ENCODE data around the gene GPR89B.
"Not testable (repeated sequence)": the region's sequence is repeated elsewhere in the genome, so short reads cannot be mapped to it uniquely, and the experiment has no call there.

Gene GPR89B

DNA sequence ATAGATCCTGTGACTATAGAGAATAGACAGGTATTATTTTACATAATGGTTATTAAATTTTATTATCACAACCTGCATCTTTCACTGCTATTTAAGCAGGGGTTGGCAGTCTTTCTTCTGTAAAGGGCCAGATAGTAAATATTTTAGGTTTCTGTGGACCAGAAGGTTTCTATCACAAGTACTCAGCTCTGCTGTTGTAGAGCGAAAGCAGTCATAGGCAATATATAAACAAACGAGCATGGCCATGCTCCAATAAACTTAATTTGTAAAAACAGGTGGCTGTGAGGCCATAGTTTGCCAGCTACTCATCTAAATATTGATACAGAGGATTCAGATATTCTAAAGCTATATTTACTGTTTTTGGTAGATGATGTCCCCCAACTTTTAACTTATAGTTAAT lies 12.2 kb downstream of the GPR89B start:
- DNase-seq (ENCODE audit: low read depth, low spot score): not testable (repeated sequence)

DNA sequence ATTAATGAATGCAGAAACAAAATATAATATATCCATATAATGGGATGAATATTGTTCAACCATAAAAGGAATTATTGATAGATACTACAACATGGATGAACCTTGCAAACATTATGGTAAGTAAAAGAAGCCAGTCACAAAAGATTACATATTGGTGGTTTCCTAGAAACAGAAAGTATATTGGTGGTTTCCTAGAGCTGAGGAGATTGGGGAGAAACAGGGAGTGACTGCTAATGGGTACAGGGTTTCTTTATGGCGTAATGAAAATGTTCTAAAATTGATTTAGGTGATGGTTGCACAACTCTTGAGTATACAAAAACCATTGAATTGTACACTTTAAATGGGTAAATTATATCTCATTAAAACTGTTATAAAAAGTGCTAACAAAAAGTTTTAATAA lies 14.3 kb downstream of the GPR89B start:
- not testable (repeated sequence) for DNase-seq (ENCODE audit: low read depth, low spot score)

DNA sequence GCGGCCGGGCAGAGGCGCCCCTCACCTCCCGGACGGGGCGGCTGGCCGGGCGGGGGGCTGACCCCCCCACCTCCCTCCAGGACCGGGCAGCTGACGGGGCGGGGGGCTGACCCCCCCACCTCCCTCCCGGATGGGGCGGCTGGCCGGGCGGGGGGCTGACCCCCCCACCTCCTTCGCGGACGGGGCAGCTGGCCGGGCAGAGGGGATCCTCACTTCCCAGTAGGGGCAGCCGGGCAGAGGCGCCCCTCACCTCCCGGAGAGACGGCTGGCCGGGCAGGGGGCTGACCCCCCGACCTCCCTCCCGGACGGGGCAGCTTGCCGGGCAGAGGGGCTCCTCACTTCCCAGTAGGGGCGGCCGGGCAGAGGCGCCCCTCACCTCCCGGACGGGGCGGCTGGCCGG lies 21.3 kb downstream of the GPR89B start:
- DNase-seq (ENCODE audit: low read depth, low spot score): not testable (repeated sequence)

DNA sequence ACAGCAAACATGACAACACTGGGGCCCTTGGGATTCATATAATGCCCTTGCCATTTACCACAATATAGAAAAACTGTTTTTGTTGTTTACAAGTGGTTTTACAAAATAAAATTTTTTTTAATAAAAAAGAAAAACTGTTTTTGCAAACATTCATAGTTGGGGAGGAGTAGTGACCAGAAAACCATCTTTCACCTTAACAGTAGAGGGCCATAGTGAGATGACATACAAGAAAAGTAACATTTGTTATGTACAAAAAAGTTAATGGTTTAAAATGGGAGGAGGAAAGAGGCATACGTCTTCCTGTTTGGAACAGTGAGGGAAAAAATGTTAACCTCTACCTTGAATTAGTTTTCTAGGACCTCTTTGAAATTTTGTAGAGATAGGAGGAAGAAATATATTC lies 30.7 kb downstream of the GPR89B start:
- DNase-seq (ENCODE audit: low read depth, low spot score): not testable (repeated sequence)

- DNase-seq (ENCODE audit: low read depth, low spot score): not testable (repeated sequence)
These were observed 31.5 kb downstream of the GPR89B start for GRCh38 chr1:147959680-147960079.

- DNase-seq (ENCODE audit: low read depth, low spot score): not testable (repeated sequence)
These were observed 36.4 kb downstream of the GPR89B start for GRCh38 chr1:147964575-147964974.

DNA sequence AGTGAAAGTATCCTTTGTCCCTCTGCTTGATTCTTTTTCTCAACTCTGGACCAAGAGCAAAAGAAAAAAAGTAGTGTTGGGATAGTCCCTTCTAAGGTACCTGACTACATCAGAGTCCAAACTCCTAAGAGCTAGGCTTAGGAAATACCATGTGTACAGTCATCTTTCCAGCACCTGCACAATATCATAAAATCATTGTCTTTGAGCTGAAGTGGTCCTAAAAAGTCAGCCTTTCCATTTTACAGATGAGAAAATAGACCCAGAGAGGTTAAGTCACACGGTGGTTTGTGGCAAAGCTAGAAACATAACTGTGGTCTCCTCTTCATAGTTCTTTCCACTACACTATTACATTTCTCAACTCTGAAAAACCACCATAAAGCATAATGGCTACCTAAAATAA lies 38.4 kb downstream of the GPR89B start:
- not testable (repeated sequence) for DNase-seq (ENCODE audit: low read depth, low spot score)

DNA sequence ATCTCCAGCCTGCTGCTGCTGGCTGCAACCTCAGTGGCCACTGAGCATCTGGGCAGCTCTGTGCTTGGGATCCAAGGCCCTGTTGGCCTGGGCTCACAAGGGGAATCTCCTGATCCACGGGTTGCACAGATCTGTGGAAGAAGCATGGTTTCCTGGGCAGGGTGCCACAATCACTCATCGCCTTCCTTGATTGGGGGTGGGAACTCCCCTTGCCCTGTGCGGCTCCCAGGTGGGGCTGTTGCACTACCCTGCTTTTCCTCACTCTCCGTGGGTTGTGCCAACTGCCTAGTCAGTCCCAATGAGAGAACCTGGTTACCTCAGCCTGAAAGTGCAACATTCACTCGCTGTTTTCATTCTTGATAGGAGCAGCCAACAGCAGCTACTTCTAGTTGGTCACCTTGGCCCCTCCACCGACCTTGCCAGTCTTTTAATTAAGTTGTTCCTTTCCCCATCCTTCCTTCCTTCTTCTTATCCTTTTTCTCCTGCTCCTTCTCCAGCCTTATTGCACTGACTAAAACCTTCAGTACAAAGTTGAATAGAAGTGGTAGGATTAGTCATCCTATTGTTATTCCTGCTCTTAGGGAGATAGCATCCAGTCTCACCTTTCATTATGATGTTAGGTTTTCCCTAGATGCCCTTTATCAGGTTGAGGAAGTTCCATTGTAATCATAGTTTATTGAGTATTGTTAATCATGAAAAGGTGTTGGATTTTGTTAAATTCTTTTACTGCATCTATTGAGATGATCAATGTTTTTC lies 50.9 kb downstream of the GPR89B start:
- DNase-seq (ENCODE audit: low read depth, low spot score): not testable (repeated sequence)

- not testable (repeated sequence) for DNase-seq (ENCODE audit: low read depth, low spot score)
These were observed 57.2 kb downstream of the GPR89B start for GRCh38 chr1:147985374-147985773.

DNA sequence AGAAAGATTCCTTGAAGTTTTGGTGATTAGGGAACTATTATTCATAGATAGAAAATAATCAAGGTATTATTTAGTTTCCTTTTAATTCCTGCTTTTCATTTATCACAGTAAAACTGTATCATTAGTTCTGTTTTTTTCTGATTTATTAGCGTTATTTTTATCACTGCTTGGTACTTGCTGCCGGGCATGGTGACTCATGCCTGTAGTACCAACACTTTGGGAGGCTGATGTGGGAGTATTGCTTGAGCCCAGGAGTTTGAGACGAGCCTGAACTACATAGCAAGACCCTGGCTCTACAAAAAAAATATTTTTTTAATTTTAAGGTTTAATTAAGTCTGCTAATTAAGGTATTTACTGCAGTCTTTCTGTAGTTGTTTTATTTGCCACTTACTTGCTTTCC lies 59.7 kb downstream of the GPR89B start:
- DNase-seq (ENCODE audit: low read depth, low spot score): not testable (repeated sequence)

DNA sequence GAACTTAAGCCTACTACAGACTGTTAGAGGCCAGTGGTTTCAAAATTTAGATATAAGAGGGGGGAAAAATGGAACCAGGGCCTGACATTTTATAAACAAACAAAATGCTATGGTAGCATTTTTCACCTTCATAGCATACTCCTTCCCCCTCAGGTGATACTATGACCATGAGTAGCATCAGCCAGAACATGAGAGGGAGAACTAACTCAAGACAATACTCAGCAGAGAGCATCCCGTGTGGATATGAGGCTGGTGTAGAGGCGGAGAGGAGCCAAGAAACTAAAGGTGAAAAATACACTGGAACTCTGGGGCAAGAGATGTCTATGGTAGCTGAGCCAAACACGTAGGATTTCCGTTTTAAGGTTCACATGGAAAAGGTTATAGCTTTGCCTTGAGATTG lies 64.7 kb downstream of the GPR89B start:
- DNase-seq (ENCODE audit: low read depth, low spot score): not testable (repeated sequence)

GRCh38 chr1:147993400-147993799 lies 65.2 kb downstream of the GPR89B start:
- DNase-seq (ENCODE audit: low read depth, low spot score): not testable (repeated sequence)

DNA sequence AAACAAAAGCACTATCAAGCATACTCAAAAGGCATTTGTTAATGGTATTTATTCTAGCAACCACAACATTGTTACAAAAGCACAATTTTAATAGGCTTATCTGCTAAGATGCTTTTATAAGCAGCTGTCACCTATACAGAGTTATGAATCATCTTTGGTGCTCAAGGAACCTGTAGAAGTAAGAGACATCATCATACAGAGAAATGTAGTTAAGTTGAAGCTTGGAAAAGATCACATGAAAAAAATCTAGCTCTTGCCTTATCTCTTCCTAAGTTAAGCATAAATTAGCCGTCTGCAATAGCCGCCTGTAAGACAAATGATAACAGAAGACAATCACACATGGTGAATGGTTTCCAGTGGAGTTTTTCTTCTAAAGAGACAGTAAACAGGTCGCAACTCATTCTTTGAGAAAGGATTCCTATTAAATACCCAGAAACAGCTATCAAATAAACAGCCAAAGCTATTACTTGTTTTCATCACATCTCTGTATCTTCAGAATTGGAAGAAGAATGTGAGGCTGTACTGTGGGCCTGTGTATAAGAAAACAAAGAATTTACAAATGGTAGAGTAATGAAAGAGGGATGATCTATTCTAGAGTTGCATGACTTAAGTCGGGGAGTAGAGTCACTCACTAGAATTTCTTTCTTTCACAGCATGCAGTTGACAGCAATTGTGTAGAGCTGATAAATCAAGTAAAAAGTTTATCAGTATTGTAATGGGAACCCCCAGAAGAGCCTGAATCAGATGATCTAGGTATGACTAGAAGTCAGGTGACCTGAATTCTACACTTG lies 65.8 kb downstream of the GPR89B start:
- not testable (repeated sequence) for DNase-seq (ENCODE audit: low read depth, low spot score)

GRCh38 chr1:147996088-147996487 lies 67.9 kb downstream of the GPR89B start:
- not testable (repeated sequence) for DNase-seq (ENCODE audit: low read depth, low spot score)

DNA sequence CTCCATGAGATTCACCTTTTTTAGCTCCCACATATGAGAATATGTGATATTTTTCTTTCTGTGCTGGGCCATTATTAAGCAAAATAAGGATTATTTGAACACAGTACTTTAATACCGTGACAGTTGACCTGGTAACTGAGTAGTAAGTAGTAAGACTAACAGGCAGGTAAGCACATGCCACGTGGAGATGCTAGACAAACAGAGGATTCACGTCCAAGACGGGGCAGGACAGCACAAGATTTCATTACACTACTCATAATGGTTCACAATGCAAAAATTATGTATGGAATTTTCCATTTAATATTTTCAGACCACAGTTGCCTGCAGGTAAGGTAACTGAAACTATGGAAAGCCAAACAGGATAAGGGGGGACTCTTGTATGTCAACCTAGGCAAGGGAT lies 79.5 kb downstream of the GPR89B start:
- DNase-seq (ENCODE audit: low read depth, low spot score): not testable (repeated sequence)

- DNase-seq (ENCODE audit: low read depth, low spot score): no peak
These were observed 82.3 kb downstream of the GPR89B start for GRCh38 chr1:148010527-148010926.

GRCh38 chr1:148013177-148014144 lies 85.2 kb downstream of the GPR89B start:
- DNase-seq (ENCODE audit: low read depth, low spot score): not testable (repeated sequence)

- DNase-seq (ENCODE audit: low read depth, low spot score): not testable (repeated sequence)
These were observed 86.3 kb downstream of the GPR89B start for GRCh38 chr1:148014289-148015200.

GRCh38 chr1:148024918-148025317 lies 96.7 kb downstream of the GPR89B start:
- not testable (repeated sequence) for DNase-seq (ENCODE audit: low read depth, low spot score)

GRCh38 chr1:148027004-148027403 lies 98.8 kb downstream of the GPR89B start:
- not testable (repeated sequence) for DNase-seq (ENCODE audit: low read depth, low spot score)
